HG03342 (cell line): Measurements from ENCODE around the gene ADAMTS9.
A peak's percentile ranks its signal among the peaks of the same experiment; 100 is the strongest.
"Not testable (repeated sequence)": the region's sequence is repeated elsewhere in the genome, so short reads cannot be mapped to it uniquely, and the experiment has no call there.

Experiments
- ATAC-seq: cut with Tn5 transposase; IDR thresholded peaks from one replicate; pipeline ENCODE4 v1.9.1; 2021; ENCODE audit warnings: mild to moderate bottlenecking, moderate library complexity; ENCODE audit not compliant: unreplicated experiment

The ADAMTS9 gene

DNA sequence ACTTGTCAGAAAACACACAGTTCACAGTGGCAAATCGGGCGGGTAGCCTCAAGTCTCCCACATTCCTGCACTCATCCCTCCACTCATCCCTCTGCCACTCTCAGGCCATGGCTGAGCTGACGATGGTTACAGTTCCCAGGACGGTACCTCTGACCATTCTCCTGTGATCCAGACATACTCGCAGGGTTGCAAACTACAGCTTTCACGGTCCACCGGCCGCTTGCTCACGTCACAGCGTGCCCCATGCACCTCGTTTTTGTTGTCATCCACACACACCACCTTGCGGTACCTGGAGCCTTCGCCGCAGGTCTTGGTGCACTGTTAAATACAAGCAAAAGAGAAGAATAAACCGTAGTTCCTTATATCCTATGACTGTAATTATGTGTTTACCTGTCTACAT is 137.1 kb downstream of the ADAMTS9 start:
- ATAC-seq: no peak

DNA sequence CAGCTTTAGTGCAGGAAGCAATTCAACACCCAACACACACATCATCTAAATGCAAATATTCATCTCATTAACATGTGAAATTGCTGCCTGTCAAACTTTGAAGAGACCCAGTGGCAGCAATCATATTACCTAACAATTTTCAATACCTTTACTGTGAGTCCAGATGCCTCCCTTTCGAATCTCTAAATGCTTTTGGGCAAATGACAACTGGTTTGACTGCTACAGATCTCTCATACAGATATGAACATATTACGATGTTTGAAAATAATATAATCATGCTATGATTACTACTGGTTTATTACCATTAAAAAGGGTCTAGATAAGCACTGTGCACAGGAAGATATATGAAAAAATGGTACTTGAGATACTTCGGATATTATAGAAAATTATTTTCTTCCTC is 137.9 kb downstream of the ADAMTS9 start:
- ATAC-seq: no peak

DNA sequence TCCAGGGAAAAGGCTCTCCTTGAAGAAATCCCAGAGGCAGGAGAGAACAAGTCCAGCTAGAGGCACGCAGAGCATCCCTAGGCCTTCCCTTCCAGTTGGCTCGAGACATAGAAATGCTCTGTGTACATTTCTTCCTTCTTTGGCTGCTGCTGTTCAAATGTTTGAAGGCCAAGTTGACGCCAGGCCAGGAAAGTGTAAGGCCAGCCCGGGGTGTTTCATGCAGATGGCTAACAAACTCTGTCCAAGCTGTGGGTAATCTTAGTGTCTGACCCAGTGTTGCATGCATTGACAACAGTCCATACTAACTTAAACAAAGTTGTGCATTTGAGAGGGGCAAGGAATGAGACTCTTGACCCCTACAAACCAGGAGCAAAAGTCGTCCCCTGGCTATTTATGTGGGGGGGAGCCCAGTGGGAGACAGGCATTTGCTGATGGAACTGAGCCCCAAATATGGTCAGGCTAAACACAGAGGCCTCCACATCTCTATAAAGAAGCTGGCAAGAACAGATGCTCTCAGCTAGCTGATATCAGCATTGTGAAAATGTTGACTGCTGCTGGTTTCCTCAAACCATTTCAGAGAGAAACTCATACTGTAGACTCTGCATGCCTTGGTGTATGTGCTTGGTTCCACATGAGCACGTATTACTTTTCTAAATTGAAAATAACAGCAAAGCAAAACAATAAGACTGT is 139.5 kb downstream of the ADAMTS9 start:
- ATAC-seq: no peak

DNA sequence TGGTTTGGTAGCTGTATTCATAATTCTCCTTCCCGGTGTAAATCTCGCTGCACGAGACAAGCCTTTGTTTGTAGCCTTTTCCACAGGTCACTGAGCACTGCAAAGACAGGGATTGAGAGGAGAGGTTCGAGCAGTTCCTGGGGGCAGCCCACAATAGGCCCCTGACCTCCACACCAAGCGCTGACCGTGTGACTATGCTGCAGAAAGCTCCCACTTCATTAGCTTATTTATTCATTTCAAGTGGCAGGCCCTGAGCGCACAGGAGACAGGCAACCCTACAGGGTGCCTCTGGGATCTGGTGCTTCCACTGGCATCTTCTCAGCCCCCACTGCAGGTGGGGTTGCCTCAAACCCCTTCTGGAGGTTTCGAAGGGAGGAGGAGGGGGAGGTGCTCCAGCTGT is 140.9 kb downstream of the ADAMTS9 start:
- no peak for ATAC-seq

DNA sequence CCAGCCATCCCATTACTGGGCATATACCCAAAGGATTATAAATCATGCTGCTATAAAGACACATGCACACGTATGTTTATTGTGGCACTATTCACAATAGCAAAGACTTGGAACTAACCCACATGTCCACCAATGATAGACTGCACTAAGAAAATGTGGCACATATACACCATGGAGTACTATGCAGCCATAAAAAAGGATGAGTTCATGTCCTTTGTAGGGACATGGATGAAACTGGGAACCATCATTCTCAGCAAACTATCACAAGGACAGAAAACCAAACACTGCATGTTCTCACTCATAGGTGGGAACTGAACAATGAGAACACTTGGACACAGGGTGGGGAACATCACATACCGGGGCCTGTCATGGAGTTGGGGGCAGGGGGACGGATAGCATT is 142.6 kb downstream of the ADAMTS9 start:
- not testable (repeated sequence) for ATAC-seq

DNA sequence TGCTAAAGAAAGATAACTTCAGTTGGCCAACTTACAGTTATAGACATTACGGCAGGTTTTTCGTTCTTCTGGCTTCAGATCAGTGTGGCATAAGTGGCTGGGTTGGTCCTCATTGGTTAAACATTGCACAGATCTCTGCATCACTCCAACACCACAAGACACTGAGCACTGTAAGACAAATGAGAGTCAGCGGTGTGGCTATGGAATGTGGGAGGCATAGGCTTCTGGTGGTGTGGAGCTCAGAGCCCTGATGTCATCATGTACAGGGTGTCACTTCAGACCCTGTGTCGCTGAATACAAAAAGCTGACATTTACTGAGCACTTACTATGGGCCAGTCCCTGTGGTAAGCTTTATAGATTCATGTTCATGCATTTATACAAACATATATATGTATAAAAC is 146.0 kb downstream of the ADAMTS9 start:
- no peak for ATAC-seq

DNA sequence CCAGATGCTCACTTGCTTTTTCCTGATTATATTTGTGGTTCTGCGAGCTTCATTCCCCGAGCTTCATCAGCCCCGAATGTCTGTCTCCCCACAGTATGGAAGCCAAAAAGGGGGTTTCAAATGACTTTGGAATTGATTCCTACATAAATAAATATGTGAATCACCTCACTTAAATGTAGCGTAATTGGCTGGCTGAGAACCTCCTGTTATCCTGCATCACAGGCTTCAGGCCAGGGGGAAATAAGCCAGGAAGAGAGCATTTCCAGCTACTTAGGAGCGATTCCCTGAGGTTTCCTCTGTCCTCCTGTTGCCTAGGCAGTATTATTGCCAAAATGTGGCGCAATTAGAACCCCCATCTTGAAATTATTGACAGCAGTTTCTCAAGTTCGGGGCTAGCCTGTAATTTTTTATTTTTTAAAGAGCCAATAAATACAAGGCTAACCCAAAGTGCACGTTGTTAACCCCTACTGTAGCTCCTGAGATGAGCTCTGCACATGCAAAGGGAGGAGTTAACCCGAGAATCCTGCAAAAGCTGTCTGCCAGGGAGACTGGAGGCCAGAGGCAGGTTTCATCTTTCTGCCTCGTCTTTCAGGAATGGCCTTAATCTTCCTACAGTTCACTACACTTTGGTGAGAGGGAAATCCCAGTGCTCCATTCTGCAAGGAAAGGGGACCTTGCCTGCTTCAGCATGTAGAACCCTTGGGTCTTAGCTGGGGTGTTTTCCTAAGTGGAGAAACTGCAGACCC is 148.2 kb downstream of the ADAMTS9 start:
- no peak for ATAC-seq

DNA sequence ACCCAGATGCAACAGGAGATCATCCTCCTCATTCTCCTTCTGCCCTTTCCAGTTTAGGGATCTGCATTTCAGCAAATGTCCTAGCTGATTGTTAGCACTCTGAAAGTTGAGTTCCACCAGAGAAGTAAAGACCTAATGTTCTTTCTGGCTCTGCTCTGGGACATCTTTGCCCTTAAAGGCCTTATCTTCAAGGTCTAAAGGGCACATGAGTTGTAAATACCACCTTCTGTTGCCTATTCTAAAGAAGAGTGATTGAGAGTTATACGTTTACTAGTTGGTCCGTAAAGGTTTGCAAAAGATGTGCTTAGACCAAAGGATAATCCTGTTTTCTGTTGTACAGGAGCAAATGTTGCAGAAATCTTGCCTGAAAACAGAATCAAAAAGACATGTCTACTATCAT is 151.6 kb downstream of the ADAMTS9 start:
- ATAC-seq: no peak

DNA sequence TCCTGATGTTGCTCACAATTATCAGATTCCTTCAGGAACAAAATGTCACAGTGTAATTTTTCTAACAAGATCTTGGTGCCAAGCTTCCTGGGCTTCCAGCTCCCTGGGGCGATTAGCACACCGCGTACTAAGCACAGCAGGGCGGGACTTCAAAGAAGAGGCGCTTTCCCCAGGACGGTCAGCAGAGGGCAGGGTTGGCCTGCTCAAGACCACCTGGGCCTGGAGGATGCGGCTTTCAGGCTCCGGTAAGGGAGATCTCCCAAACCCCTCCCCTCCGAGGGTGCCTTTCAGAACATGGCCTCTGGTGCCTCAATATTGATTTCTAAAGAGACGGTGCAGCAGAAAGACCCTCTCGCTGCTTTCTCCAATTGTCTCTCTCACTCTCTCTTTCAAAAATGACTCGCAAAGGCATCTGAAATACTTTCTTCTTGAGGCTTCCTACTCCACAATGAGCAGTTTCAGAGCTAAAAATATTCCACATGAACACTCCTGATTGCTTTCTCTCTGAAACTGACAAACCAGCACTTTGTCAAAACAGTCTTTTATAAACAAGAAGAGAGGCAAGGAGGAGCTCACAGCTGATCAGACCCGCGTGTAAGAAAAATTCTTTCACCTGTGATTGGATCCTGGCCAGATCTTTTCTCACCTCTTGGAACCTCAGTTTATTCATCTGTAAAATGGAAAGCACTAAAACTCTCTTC is 154.0 kb downstream of the ADAMTS9 start:
- peak; percentile 99 for ATAC-seq

DNA sequence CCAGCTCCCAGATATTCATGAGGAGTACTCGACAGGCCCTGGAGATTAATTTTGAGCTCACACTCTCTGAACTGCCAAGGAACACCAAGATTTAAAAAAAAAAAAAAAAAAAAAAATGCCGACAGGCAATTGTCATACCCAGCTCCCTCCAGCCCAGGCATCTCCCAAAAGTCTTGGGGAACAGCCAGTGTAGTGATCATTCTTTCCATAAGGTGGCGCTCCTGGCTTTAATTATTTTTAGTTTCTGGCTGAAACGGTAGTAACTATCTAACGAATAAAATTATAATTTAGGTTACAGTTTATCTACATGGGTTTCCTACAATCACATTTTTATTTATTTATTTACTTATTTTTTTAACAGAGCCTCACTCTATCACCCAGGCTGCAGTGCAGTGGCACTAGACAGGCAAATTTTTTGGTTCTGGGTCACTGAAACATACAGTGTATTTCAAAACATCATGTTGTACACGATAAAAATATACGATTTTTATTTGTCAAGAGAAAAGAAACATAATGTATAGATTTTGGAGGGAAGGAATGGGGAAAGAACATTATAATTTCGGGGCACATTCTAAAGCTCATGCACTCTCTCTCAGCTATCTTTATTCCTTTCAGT is 157.3 kb downstream of the ADAMTS9 start:
- no peak for ATAC-seq

DNA sequence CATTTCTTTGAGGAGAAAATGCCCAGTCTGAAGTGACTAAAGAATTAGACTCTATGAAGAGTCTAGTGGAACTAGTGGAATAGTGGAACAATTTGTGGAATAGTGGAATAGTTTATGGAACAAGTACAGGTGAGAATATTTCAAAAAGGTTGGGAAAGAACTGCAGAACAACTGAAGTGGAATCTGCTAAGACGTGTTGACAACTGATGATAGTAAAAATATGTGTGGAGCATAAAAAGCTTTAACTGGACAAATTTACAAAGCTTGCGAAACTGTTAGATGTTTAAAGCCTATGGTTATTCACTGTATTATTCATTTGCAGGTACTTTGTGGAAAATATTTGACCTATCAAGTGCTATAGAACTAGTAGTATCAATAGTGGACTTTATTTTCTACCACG is 164.5 kb downstream of the ADAMTS9 start:
- no peak for ATAC-seq

DNA sequence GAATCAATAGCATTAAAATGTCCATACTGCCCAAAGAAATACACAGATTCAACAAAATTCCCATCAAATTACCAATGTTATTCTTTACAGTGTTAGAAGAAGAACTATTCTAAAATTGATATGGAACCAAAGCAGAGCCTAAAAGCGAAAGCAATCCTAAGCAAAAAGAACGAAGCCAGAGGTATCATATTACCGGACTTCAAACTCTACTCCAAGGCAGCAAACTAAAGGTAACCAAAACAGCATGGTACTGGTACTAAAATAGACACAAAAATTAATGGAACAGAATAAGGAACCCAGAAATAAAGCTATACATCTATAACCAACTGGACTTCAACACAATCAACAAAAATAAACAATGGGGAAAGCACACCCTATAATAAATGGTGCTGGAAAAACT is 167.5 kb downstream of the ADAMTS9 start:
- no peak for ATAC-seq

DNA sequence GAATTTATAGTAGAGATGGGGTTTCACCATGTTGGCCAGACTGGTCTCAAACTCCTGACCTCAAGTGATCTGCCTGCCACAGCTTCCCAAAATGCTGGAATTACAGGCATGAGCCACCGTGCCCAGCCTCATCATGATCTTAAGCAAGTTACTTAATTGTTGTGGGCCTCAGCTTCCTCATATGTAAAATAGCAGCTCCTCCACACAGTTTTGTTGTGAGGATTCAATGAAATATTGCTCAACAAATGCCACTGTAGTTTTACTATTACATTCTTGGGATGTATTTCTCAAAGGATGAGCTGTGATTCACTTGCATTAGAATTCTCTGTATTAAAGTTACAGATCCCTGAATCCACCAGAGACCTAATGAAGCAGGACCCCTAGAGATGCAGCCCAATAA is 168.8 kb downstream of the ADAMTS9 start:
- no peak for ATAC-seq

DNA sequence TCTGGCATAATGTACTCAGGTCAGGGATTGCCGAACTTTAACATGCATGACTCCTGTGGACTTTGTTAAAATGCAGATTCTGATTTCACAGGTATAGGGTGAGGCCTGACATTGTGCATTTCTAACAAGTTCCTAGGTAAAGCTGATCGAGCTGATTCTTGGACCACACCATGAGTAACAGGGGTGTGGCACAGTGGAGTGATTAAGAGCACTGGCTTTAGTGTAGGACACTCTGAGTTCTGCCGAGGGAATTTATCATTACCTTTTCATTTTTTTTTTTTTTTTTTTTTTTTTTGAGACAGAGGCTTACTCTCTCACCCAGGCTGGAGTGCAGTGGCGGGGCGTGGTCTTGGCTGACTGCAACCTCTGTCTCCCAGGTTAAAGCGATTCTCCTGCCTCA is 169.3 kb downstream of the ADAMTS9 start:
- ATAC-seq: no peak

DNA sequence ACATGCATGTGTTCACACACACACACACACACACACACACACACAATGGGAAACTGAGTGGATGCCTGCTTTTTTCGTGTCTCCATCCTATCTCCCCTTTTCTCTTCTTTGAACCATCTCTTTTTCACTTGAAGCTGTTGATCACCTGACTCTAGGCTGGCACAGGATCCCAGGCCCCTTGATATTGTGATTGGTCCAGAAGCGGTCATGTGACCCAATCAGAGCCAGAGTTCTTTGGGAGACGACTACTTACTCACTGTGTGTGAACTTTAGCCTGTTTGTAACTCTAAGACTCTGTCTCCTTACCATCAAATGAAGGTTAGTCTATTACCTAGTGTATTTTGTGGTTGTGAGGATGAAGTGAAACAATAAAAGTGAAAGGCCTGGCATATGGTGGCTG is 172.9 kb downstream of the ADAMTS9 start:
- no peak for ATAC-seq

DNA sequence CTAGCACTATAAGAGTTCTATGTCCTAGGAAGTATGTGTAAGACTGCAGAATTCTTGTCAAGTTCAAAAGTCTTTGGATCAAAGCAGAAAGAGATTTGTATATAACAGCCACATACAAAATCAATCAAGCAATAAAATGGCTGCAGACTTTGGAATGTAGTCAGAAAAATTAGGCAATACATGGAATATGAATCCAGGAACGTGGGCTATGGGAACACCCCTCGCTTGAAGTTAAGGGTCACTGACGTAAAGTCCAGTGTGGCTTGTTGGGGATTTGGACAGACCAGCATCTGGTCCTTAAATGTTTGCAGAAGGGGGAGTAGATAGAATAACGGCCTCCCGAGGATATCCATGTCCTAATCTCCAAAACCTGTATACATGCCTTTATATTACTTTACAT is 178.6 kb downstream of the ADAMTS9 start:
- no peak for ATAC-seq

DNA sequence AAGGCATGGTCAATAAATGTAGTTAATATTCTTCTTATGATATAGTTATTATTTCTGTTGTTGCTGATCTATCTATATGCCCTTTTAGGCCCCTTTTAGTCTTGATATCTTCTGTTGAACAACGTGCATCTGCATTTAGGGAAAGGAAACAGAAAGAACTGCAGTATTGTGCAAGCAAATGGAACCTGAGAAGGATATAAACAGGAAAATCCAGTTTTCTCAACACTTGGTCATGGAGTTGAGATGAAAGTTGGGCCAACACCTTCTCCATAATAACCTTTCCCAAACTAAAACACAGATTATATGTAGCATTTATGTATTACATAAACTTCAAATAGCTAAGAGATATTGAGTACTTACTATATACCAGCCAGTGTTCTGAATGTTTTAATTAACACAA is 179.7 kb downstream of the ADAMTS9 start:
- no peak for ATAC-seq

DNA sequence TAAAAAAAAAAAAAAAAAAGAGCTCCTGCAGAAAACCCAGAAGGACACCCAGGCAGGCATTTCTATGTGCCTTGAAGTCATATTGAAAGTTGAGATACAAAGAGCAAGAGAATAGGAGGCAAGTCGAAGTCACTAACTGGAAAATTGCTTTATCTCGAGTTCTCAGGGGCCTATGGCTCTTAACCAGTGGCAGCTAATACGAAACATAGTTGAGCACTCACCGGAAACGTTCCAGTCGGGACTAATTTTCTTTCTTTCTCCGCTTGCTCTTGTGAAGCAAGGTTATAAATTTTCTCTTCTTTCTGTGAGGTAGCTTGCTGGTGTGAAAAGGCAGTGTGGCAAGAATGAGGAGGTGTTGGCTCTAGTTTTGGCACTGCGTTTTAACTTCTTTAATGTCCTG is 181.5 kb downstream of the ADAMTS9 start:
- no peak for ATAC-seq

DNA sequence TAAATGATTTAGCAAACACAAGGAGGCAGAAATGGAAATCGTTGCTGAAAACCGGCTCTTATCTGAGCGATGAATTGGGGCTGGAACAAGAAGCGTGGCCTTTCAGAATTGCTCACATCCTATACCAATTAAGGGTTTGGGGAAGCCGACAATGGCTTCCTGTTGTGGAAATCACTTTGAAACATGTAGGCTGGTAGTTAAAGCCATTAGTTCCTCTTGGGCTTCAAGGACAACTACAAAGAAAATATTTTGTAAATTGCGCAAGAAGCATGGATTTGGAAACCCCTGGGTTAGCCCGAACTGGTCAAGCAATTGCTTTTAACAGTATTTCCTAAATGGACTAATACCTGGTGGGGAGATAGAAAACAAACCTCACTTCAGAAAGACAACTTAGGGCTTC is 182.4 kb downstream of the ADAMTS9 start:
- ATAC-seq: no peak

DNA sequence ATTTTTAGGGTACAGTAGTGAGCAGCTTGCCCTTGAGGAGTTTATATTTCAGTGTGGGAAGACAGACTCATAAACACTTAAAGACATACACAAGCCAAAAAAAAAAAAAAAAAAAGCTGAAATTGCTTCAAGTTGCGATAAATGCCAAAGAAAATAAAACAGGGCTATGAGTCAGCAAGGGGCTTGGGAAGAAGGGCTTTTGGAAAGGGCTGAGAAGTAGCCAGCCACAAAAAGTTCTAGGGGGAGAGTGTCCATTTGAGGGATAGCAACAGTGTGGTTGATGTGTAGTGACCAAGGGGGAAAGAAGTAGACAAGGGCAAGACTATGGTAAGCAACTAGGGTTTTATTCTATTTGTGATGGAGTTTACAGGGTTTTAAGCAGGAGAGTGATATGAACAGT is 185.5 kb downstream of the ADAMTS9 start:
- no peak for ATAC-seq

DNA sequence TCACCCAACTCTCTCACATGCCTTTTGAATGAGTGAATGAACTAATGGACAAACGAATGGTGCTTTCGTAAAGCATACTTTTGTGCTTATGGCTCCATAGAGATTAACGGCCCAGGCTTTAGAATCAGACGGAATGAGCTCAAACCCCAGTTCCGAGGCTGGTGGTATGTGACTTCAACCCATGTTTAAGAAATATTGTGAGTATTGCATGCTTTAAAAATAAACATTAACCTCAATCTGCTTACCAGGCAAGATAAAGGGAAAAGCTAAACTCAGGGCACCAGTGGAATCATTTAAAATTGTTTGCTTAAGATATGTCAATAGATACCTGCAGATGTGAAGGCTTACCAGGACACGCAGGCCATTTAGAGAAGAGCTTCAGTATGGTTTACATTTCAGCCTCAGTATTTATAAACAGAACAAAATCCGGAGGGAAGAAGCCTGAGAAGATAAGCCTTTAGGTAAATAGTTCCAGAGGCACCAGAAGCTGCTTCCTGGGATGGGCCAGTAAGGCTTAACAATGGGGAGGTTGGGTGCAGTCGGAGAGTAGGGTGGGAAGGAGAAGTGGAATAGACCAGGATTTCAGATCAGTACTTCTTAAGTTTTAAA is 186.4 kb downstream of the ADAMTS9 start:
- ATAC-seq: no peak
